ENCODE results near the gene INSIG1.

- no peak for TF ChIP-seq CTCF (conservative IDR thresholded peaks at IDR 0.05; ENCODE audit: low read depth, low read length)
- TF ChIP-seq CHD1 (IDR thresholded peaks at IDR 0.05; ENCODE audit: low read depth, low read length): no peak
- no peak for TF ChIP-seq POLR2A (IDR thresholded peaks at IDR 0.05; ENCODE audit: low read depth, low read length)
- no peak for TF ChIP-seq CEBPB (IDR thresholded peaks at IDR 0.05; ENCODE audit: low read depth, low read length)
- TF ChIP-seq, protein P1, sequence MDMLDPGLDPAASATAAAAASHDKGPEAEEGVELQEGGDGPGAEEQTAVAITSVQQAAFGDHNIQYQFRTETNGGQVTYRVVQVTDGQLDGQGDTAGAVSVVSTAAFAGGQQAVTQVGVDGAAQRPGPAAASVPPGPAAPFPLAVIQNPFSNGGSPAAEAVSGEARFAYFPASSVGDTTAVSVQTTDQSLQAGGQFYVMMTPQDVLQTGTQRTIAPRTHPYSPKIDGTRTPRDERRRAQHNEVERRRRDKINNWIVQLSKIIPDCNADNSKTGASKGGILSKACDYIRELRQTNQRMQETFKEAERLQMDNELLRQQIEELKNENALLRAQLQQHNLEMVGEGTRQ (IDR thresholded peaks at IDR 0.05; ENCODE audit: low read depth, low read length): no peak
- TF ChIP-seq MAFK (IDR thresholded peaks at IDR 0.05; ENCODE audit: low read depth, low read length): no peak
- no peak for TF ChIP-seq FOS (IDR thresholded peaks at IDR 0.05; ENCODE audit: low read depth, low read length)
- TF ChIP-seq RFX5 (IDR thresholded peaks at IDR 0.05; ENCODE audit: low read depth, low read length): no peak
- no peak for TF ChIP-seq SMC3 (IDR thresholded peaks at IDR 0.05; ENCODE audit: low read depth, low read length)
- TF ChIP-seq RCOR1 (IDR thresholded peaks at IDR 0.05; ENCODE audit: insufficient replicate concordance, low read length): no peak
- TF ChIP-seq RAD21 (IDR thresholded peaks at IDR 0.05; ENCODE audit: low read length): no peak
- TF ChIP-seq, protein P2, sequence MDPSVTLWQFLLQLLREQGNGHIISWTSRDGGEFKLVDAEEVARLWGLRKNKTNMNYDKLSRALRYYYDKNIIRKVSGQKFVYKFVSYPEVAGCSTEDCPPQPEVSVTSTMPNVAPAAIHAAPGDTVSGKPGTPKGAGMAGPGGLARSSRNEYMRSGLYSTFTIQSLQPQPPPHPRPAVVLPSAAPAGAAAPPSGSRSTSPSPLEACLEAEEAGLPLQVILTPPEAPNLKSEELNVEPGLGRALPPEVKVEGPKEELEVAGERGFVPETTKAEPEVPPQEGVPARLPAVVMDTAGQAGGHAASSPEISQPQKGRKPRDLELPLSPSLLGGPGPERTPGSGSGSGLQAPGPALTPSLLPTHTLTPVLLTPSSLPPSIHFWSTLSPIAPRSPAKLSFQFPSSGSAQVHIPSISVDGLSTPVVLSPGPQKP (IDR thresholded peaks at IDR 0.05; ENCODE audit: borderline replicate concordance, low read depth, low read length): no peak
- no peak for TF ChIP-seq MAZ (IDR thresholded peaks at IDR 0.05; ENCODE audit: borderline replicate concordance, low read depth, low read length)
Observed at GRCh38 chr7:155265144-155265543, 32.5 kb upstream of the INSIG1 start.

All from IMR-90 (cell line).